ENCODE results near the gene SNRPE. TPM values are rescaled to one million over a fixed set of nuclear protein-coding genes. Genes with fewer than 3 reads are reported as not detected.

SNRPE gene
- 61.0 TPM for total RNA-seq

GRCh38 chr1:203861379-203862184 lies at the start of gene SNRPE:
Gene SNRPE, plus strand, starts transcription at chr1:203861599. Its CDS starts 61 bp downstream, at chr1:203861660.

Small RNA genes within 50 kb of the gene (small RNA-seq; reads per million reads assigned to genes)
- not detected for gene HSPE1P6 (ENCODE audit: low replicate concordance)

Other genes with a start within 250 kb of the SNRPE start
- gene ATP2B4, start 234.8 kb upstream of the SNRPE start, total RNA-seq: 63.2 TPM
- not detected for gene LAX1, start 96.4 kb upstream of the SNRPE start, total RNA-seq
- gene ZBED6, start 66.0 kb upstream of the SNRPE start, total RNA-seq: 22.8 TPM
- gene ZC3H11A, start 66.0 kb upstream of the SNRPE start, total RNA-seq: 124 TPM
- gene SOX13, start 211.5 kb downstream of the SNRPE start, total RNA-seq: 2.5 TPM